GM12891 (cell line): ENCODE results near the gene CDH10.

ENCODE experiments used
- POLR2A ChIP-seq: IDR thresholded peaks from 2 replicates; pipeline ENCODE4 v1.6.1; 2011; ENCODE audit warnings: low read depth, low read length, control low read depth
- POLR2AphosphoS5 ChIP-seq: IDR thresholded peaks from 2 replicates; pipeline ENCODE4 v1.6.1; 2011; ENCODE audit warnings: low read depth, low read length, control low read depth
- POU2F2 ChIP-seq: IDR thresholded peaks from 2 replicates; pipeline ENCODE4 v1.6.1; 2011; ENCODE audit warnings: low read depth, mild to moderate bottlenecking, control low read depth, low read length, moderate library complexity
- TAF1 ChIP-seq: IDR thresholded peaks from 2 replicates; pipeline ENCODE4 v1.6.1; 2011; ENCODE audit warnings: low read depth, low read length, control low read depth

- no peak for TF ChIP-seq POLR2A
- TF ChIP-seq POU2F2: no peak
- TF ChIP-seq POLR2AphosphoS5: no peak
- TF ChIP-seq TAF1: no peak
Observed at GRCh38 chr5:24585751-24586150, 59.0 kb downstream of the CDH10 start.
